PC-9 (cell line): ENCODE measurements around the gene TGFBR2.

Experiments
- CTCF ChIP-seq: fragments of 200-600 bp; sonication (generic); conservative IDR thresholded peaks from 2 replicates; pipeline ENCODE4 v1.6.1; 2017; ENCODE audit warnings: mixed run types, antibody characterized with exemption, mild to moderate bottlenecking, moderate library complexity
- EZH2 ChIP-seq: fragments of 200-600 bp; sonication (generic); IDR thresholded peaks from 2 replicates; pipeline ENCODE4 v1.8.0; 2017; ENCODE audit warnings: antibody characterized with exemption, low read depth

- TF ChIP-seq CTCF (no peak), EZH2 (no peak)
Observed at GRCh38 chr3:30691944-30692343, 85.5 kb downstream of the TGFBR2 start.
